MM.1S (cell line): ENCODE data around the gene BMPR1A.

Source experiments
- DNase-seq: peaks from one replicate; pipeline ENCODE4 v3.0.0-alpha.2; 2015
- H2AFZ ChIP-seq: fragments of 300-600 bp; sonication (generic); 2 replicates; pipeline ENCODE4 v1.6.0; 2016; ENCODE audit warnings: antibody characterized with exemption, low read length
- H3F3A ChIP-seq: fragments of 300-600 bp; sonication (generic); 2 replicates; pipeline ENCODE4 v1.6.1; 2016; ENCODE audit warnings: mild to moderate bottlenecking, antibody characterized with exemption, low read length, moderate library complexity, mixed read lengths; ENCODE audit not compliant: insufficient read depth
- H3K27ac ChIP-seq: fragments of 300-600 bp; sonication (generic); 2 replicates; pipeline ENCODE4 v1.5.1; 2016; ENCODE audit warnings: mild to moderate bottlenecking, low read length
- H3K27me3 ChIP-seq: fragments of 300-600 bp; sonication (generic); replicated peaks from 2 replicates; pipeline ENCODE4 v1.6.0; 2016; ENCODE audit warnings: low read length; ENCODE audit not compliant: insufficient read depth
- H3K36me3 ChIP-seq: fragments of 300-600 bp; sonication (generic); replicated peaks from 2 replicates; pipeline ENCODE4 v1.6.1; 2016; ENCODE audit warnings: mild to moderate bottlenecking, low read length, mixed read lengths; ENCODE audit not compliant: insufficient read depth
- H3K4me1 ChIP-seq: fragments of 300-600 bp; sonication (generic); 2 replicates; pipeline ENCODE4 v1.6.1; 2016; ENCODE audit warnings: low read length, mixed read lengths
- H3K4me2 ChIP-seq: fragments of 300-600 bp; sonication (generic); 2 replicates; pipeline ENCODE4 v1.6.0; 2016; ENCODE audit warnings: low read depth, low read length
- H3K4me3 ChIP-seq: fragments of 300-600 bp; sonication (generic); 2 replicates; pipeline ENCODE4 v1.5.1; 2016; ENCODE audit warnings: low read length, mixed read lengths
- H3K79me2 ChIP-seq: fragments of 300-600 bp; sonication (generic); 2 replicates; pipeline ENCODE4 v1.6.1; 2016; ENCODE audit warnings: mixed run types, low read length, mixed read lengths
- H3K9ac ChIP-seq: fragments of 300-600 bp; sonication (generic); 2 replicates; pipeline ENCODE4 v1.6.1; 2016; ENCODE audit warnings: low read length, mixed read lengths
- H3K9me2 ChIP-seq: fragments of 300-600 bp; sonication (generic); replicated peaks from 2 replicates; pipeline ENCODE4 v1.6.1; 2016; ENCODE audit warnings: mild to moderate bottlenecking, low read length, mixed read lengths; ENCODE audit not compliant: insufficient read depth
- H3K9me3 ChIP-seq: fragments of 300-600 bp; sonication (generic); replicated peaks from 2 replicates; pipeline ENCODE4 v1.6.1; 2016; ENCODE audit warnings: mild to moderate bottlenecking, low read length, mixed read lengths; ENCODE audit not compliant: insufficient read depth
- H4K20me1 ChIP-seq: fragments of 300-600 bp; sonication (generic); 2 replicates; pipeline ENCODE4 v1.6.1; 2016; ENCODE audit warnings: mild to moderate bottlenecking, low read length, moderate library complexity, mixed read lengths; ENCODE audit not compliant: insufficient read depth
- EZH2 ChIP-seq: fragments of 300-600 bp; sonication (generic); optimal IDR thresholded peaks from 2 replicates; pipeline ENCODE3; 2017; ENCODE audit warnings: low read depth, mild to moderate bottlenecking, antibody characterized with exemption, low read length, mixed read lengths
- EZH2phosphoT487 ChIP-seq: fragments of 300-600 bp; sonication (generic); IDR thresholded peaks from 2 replicates; pipeline ENCODE4 v1.6.1; 2018; ENCODE audit warnings: antibody characterized with exemption, low read length
- TF ChIP-seq, protein P1 (sequence below): fragments of 300-600 bp; sonication (generic); IDR thresholded peaks from 2 replicates; pipeline ENCODE4 v1.5.1; 2016; ENCODE audit warnings: antibody characterized with exemption, low read length, mixed read lengths

BMPR1A gene

DNA sequence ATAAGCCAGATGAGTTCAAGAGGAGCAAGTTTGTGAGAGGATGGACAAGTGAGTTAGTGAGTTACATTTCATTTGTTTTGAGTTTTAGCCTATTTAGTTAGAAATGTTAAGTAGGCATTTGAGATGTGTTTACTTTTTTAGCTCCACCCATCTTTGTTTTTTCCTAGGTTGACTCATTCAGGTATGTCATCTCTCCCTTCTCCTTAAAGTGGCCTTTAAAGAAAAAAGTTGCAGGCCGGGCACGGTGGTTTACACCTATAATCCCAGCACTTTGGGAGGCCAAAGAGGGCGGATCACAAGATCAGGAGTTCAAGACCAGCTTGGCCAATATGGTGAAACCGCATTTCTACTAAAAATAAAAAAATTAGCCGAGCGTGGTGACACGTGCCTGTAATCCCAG is 71.2 kb downstream of the BMPR1A start:
- no peaks in the 10 kb centered on the region for H3F3A ChIP-seq
- H3K36me3 ChIP-seq = no peaks in the 10 kb centered on the region
- H3K27ac ChIP-seq = no peak overlapping the region
- H3K4me2 ChIP-seq = no peak overlapping the region
- H3K9me2 ChIP-seq = no peaks in the 10 kb centered on the region; the same call in 1 of the 2 replicates
- H3K9me3 ChIP-seq = no peaks in the 10 kb centered on the region
- H2AFZ ChIP-seq = no peak overlapping the region
- no peaks in the 10 kb centered on the region for H3K4me1 ChIP-seq
- H3K79me2 ChIP-seq = no peaks in the 10 kb centered on the region
- H4K20me1 ChIP-seq = no peaks in the 10 kb centered on the region
- DNase-seq = no peak
- no peak overlapping the region for H3K9ac ChIP-seq
- no peaks in the 10 kb centered on the region for H3K27me3 ChIP-seq
- TF ChIP-seq EZH2 = no peak
- TF ChIP-seq EZH2phosphoT487 = no peak
- TF ChIP-seq, protein P1, sequence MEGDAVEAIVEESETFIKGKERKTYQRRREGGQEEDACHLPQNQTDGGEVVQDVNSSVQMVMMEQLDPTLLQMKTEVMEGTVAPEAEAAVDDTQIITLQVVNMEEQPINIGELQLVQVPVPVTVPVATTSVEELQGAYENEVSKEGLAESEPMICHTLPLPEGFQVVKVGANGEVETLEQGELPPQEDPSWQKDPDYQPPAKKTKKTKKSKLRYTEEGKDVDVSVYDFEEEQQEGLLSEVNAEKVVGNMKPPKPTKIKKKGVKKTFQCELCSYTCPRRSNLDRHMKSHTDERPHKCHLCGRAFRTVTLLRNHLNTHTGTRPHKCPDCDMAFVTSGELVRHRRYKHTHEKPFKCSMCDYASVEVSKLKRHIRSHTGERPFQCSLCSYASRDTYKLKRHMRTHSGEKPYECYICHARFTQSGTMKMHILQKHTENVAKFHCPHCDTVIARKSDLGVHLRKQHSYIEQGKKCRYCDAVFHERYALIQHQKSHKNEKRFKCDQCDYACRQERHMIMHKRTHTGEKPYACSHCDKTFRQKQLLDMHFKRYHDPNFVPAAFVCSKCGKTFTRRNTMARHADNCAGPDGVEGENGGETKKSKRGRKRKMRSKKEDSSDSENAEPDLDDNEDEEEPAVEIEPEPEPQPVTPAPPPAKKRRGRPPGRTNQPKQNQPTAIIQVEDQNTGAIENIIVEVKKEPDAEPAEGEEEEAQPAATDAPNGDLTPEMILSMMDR = no peak
- H3K4me3 ChIP-seq = no peak overlapping the region

DNA sequence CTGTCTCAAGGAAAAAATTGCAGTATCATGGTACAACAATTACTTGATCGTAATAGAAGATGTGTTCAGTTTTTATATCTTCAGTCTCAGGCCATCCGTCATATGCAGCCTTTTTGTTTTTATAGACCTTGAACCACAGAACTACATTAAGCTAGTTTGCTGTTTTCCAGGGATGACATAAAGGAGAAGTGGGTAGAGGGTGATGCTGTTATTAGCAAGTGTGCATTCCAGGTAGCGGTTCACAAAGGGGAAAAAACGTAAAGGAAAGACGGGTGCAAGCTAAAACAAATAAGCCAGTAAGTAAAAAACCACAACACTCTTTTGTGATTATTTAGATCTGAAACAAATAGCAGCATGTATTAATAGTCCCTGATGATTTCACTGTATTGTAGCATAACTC is 71.7 kb downstream of the BMPR1A start:
- Histone ChIP-seq H3K4me3 (no peak overlapping the region), H3K9me2 (no peaks in the 10 kb centered on the region; the same call in 1 of the 2 replicates), H3K4me1 (no peaks in the 10 kb centered on the region), H2AFZ (no peak overlapping the region), H3K9me3 (no peaks in the 10 kb centered on the region), H3F3A (no peaks in the 10 kb centered on the region), H3K27ac (no peak overlapping the region), H3K27me3 (no peaks in the 10 kb centered on the region), H3K79me2 (no peaks in the 10 kb centered on the region), H3K9ac (no peak overlapping the region), H3K36me3 (no peaks in the 10 kb centered on the region), H3K4me2 (no peak overlapping the region), H4K20me1 (no peaks in the 10 kb centered on the region)
- TF ChIP-seq EZH2 = no peak
- no peak for DNase-seq

DNA sequence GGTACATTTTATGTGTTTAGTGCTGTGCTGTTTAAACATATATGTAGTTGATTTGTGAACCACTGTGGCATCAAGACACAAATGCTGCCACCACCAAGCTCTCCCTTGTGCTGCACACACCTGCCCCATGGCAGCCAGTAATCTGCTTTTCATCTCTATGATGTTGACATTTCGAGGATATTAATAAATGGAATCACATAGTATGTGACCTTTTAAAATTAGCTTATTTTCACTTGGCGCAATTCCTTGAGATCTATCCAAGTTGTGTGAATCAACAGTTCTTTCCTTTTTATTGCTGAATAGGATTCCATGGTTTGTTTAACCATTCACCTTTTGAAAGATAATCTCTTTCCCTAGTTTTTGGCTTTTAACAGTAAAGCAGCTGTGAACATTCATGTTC is 73.1 kb downstream of the BMPR1A start:
- no peak overlapping the region for H3K4me2 ChIP-seq
- no peak overlapping the region for H3K9ac ChIP-seq
- H3K9me3 ChIP-seq = no peaks in the 10 kb centered on the region
- no peak overlapping the region for H3K27ac ChIP-seq
- no peaks in the 10 kb centered on the region for H3K79me2 ChIP-seq
- no peak for TF ChIP-seq EZH2phosphoT487
- TF ChIP-seq, protein P1 = no peak
- no peak for TF ChIP-seq EZH2
- H4K20me1 ChIP-seq = no peaks in the 10 kb centered on the region
- H3K4me3 ChIP-seq = no peak overlapping the region
- H3K27me3 ChIP-seq = no peaks in the 10 kb centered on the region
- H3K4me1 ChIP-seq = no peaks in the 10 kb centered on the region
- H2AFZ ChIP-seq = no peak overlapping the region
- no peaks in the 10 kb centered on the region for H3K36me3 ChIP-seq
- no peaks in the 10 kb centered on the region; the same call in 1 of the 2 replicates for H3K9me2 ChIP-seq
- H3F3A ChIP-seq = no peaks in the 10 kb centered on the region
- DNase-seq = no peak

DNA sequence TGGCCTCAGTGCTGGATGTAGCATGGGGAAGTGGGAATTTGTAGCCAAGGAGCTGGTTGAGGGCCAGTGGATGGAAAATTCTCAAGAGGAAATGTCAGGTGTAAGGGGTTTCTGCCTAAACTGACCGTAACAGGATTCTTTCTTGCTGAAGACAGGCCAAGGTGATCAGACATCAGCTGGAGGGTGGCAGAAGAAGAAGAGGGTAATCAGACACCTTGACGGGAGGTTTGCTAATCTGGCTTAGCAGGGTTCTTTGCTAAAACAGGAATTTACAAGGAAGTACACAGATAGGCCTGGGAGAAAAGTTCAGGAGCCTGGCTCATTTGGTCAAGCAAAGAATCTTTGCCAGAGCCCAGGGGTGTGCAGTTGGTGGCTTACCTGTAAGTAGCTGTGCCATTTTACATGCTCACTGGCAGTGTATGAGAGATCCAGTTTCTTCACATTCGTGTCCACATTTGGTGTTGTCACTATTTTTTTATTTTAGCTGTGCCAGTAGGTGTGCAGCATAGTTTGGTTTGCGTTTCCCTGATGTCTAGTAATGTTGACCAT is 73.7 kb downstream of the BMPR1A start:
- Histone ChIP-seq H3K9me2 (no peaks in the 10 kb centered on the region; the same call in 1 of the 2 replicates), H3K79me2 (no peaks in the 10 kb centered on the region)

More for the DNA sequence above, 73.7 kb downstream of the BMPR1A start:
- no peak for DNase-seq
- TF ChIP-seq EZH2 = no peak
- TF ChIP-seq, protein P1 = no peak
- TF ChIP-seq EZH2phosphoT487 = no peak
- no peaks in the 10 kb centered on the region for H3K27me3 ChIP-seq
- no peak overlapping the region for H3K27ac ChIP-seq
- H3F3A ChIP-seq = no peaks in the 10 kb centered on the region
- no peak overlapping the region for H2AFZ ChIP-seq
- no peak overlapping the region for H3K4me3 ChIP-seq
- no peak overlapping the region for H3K9ac ChIP-seq
- no peak overlapping the region for H3K4me2 ChIP-seq
- H4K20me1 ChIP-seq = no peaks in the 10 kb centered on the region
- H3K36me3 ChIP-seq = no peaks in the 10 kb centered on the region
- no peaks in the 10 kb centered on the region for H3K9me3 ChIP-seq
- no peaks in the 10 kb centered on the region for H3K4me1 ChIP-seq
